Measurements from ENCODE around the gene HES1.

DNA sequence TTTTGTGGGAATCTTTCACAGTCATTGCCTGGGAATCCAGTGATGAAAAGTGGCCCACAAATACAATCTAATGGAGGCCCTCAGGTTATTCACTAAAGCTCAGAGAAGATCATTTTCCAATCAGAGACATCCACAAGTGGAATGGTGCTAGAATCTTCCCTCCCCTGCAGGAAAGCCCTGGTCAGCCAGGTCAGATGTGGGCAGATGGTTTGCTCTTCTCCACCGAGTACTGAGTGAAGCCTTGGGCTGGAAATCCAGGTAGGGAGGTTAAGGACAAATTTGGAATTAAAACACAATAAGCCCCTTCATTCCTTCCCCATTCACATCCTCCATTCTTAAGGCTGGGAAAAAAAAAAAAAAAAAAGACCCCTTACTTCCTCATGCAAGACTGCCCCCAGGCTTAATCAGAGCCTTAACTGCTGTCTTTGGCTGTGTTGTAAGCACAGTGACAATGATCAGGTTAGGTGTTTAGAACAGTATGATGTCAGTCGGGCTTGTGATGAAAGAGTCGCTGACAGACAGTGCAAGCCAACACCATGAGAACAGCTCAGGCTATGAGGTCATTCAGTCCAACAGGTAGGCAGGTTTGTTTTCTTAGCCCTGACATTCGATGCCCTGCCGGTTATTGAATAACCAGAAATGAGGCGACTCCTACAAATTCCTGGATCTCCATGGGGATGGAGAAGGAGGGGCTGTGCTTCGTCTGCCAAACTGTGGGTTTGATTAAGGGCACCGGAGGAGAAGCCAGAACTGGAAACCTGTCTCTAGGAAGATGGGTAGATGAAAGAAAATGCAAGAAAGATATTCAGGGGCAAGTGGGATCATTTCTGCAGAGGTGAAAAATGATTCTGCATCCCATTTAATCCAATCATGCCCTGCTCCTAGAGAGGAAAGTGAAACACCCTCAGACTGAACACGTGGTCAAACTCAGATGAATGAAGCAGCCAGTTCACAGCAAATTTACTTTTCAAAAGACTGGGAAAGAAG is 23.5 kb upstream of the HES1 start:
- TF ChIP-seq CTCF (IDR thresholded peaks at IDR 0.05) (no peak), EP300 (IDR thresholded peaks at IDR 0.05) (no peak)

All from tibial nerve (tissue), 4 donors.